Left lung (tissue), 10 donors: ENCODE data around the gene VPS33A. TPM values are rescaled to one million over a fixed set of nuclear protein-coding genes. Genes with fewer than 3 reads are reported as not detected.
"Not testable (repeated sequence)": the region's sequence is repeated elsewhere in the genome, so short reads cannot be mapped to it uniquely, and the experiment has no call there.

ENCODE experiments used
- ATAC-seq: fragments of 200-7000 bp; cut with Tn5 transposase; one replicate; pipeline ENCODE4 v1.9.1; 2020; ENCODE audit warnings: moderate library complexity
- DNase-seq, 4 donors: peaks; one replicate each; pipeline ENCODE4 v3.0.0-alpha.2; 2013 to 2020
- H3K27ac ChIP-seq, 2 donors: fragments of 200-600 bp; sonication (generic) in 1 of 2; one replicate each; pipeline versions ENCODE4 v1.5.0 to v1.8.0; 2020 to 2021
- H3K27me3 ChIP-seq, 2 donors: fragments of 200-600 bp; sonication (generic) in 1 of 2; one replicate each; pipeline versions ENCODE4 v1.5.0 to v1.8.0; 2020 to 2021
- H3K36me3 ChIP-seq, 2 donors: fragments of 200-600 bp; sonication (generic) in 1 of 2; one replicate each; pipeline versions ENCODE4 v1.5.0 to v1.8.0; 2020 to 2021
- H3K4me1 ChIP-seq, 2 donors: fragments of 200-600 bp; one replicate each; pipeline ENCODE4 v1.8.0; 2021
- H3K4me3 ChIP-seq, 2 donors: fragments of 200-600 bp; sonication (generic) in 1 of 2; one replicate each; pipeline versions ENCODE4 v1.5.0 to v1.8.0; 2020 to 2021; ENCODE audit warnings: mild to moderate bottlenecking in 1 of 2
- H3K9me3 ChIP-seq, 2 donors: fragments of 200-600 bp; sonication (generic) in 1 of 2; one replicate each; pipeline versions ENCODE4 v1.5.0 to v1.8.0; 2020 to 2021
- CTCF ChIP-seq, 2 donors: fragments of 200-600 bp; sonication (generic) in 1 of 2; IDR thresholded peaks; one replicate each; pipeline versions ENCODE4 v1.5.0 to v1.8.0; 2021; ENCODE audit warnings: antibody characterized with exemption in 2 of 2
- intact Hi-C, 2 donors: fragments of 100-400 bp; cut with DNase I; formaldehyde crosslinking; loops; one replicate each; pipeline versions ENCODE4 v1.11.2 to v1.14.2; 2022
- polyA plus RNA-seq, 6 donors: library from polyadenylated mRNA; unstranded; fragments of 120-200 nt; gene quantifications; one replicate each; pipeline ENCODE4 v1.2.1, GENCODE V29; 2013; ENCODE audit not compliant: insufficient read length in 6 of 6
- total RNA-seq, 2 donors: library from RNA; stranded (reverse); fragmentation: NEBNext Ultra II Directional; extraction: Animal tissue kit (Norgen Biotek cat#: 25700); gene quantifications; one replicate each; pipeline ENCODE4 v1.2.1, GENCODE V29; 2021
- donor health status: DM: no; HTN: yes; CAD: no.
- donor health status: DM: no; HTN: no; CAD: no.

Gene VPS33A
- total and polyA plus RNA-seq, 8 donors: 13.3 to 21.4 (median 16.7) TPM

GRCh38 chr12:122265476-122265875 is 818 bp downstream of the VPS33A start:
- no peak for TF ChIP-seq CTCF (IDR thresholded peaks at IDR 0.05)
- intact Hi-C loops: no loop called here
- ATAC-seq (no peak), DNase-seq (no peak)
- Histone ChIP-seq H3K36me3 (peaks cover 0 to 38% of the 10 kb centered on the region in 2 donors), H3K27me3 (no peaks in the 10 kb centered on the region), H3K9me3 (no peaks in the 10 kb centered on the region), H3K4me3 (peak overlapping the region; percentile 88 to 99), H3K27ac (peak overlapping the region; percentile 92 to 93), H3K4me1 (peaks cover 7 to 29% of the 10 kb centered on the region in 2 donors)

- H3K9me3 ChIP-seq, H3K27me3 ChIP-seq, H3K27ac ChIP-seq, intact Hi-C loops, ATAC-seq, H3K4me3 ChIP-seq, DNase-seq: not testable (repeated sequence)
- H3K4me1 ChIP-seq: peaks cover 7 to 17% of the 10 kb centered on the region in 2 donors
- H3K36me3 ChIP-seq: peaks cover 0 to 79% of the 10 kb centered on the region in 2 donors
Observed at GRCh38 chr12:122260735-122261134, 5.6 kb downstream of the VPS33A start.

GRCh38 chr12:122258939-122259338 is 7.4 kb downstream of the VPS33A start:
- H3K36me3 ChIP-seq: peaks cover 0 to 94% of the 10 kb centered on the region in 2 donors
- H3K4me3 ChIP-seq, intact Hi-C loops, H3K27ac ChIP-seq, DNase-seq, ATAC-seq, H3K4me1 ChIP-seq, H3K27me3 ChIP-seq, H3K9me3 ChIP-seq: not testable (repeated sequence)

GRCh38 chr12:122258462-122258861 is 7.8 kb downstream of the VPS33A start:
- DNase-seq, H3K4me1 ChIP-seq: not testable (repeated sequence)

GRCh38 chr12:122250536-122250935 is 15.8 kb downstream of the VPS33A start:
- no peak overlapping the region for H3K4me3 ChIP-seq
- H3K27me3 ChIP-seq: no peaks in the 10 kb centered on the region
- H3K9me3 ChIP-seq: no peaks in the 10 kb centered on the region
- no peak for DNase-seq
- no peak overlapping the region for H3K27ac ChIP-seq
- no peaks in the 10 kb centered on the region for H3K4me1 ChIP-seq
- intact Hi-C loops: no loop called here
- TF ChIP-seq CTCF (IDR thresholded peaks at IDR 0.05): no peak
- H3K36me3 ChIP-seq: peaks cover 0 to 69% of the 10 kb centered on the region in 2 donors
- no peak for ATAC-seq

More at GRCh38 chr12:122258462-122258861, 7.8 kb downstream of the VPS33A start:
- intact Hi-C loops, H3K27ac ChIP-seq, ATAC-seq, H3K27me3 ChIP-seq, H3K4me3 ChIP-seq, H3K9me3 ChIP-seq: not testable (repeated sequence)
- H3K36me3 ChIP-seq: peaks cover 0 to 92% of the 10 kb centered on the region in 2 donors

- intact Hi-C loops: no loop called here
- Histone ChIP-seq H3K27ac (no peak overlapping the region), H3K4me1 (no peaks in the 10 kb centered on the region), H3K27me3 (no peaks in the 10 kb centered on the region), H3K4me3 (no peak overlapping the region), H3K9me3 (no peaks in the 10 kb centered on the region), H3K36me3 (peaks cover 0 to 69% of the 10 kb centered on the region in 2 donors)
- no peak for ATAC-seq
- no peak for DNase-seq
- no peak for TF ChIP-seq CTCF (IDR thresholded peaks at IDR 0.05)
Observed at GRCh38 chr12:122250047-122250446, 16.2 kb downstream of the VPS33A start.

GRCh38 chr12:122245553-122245952 is 20.7 kb downstream of the VPS33A start:
- H3K9me3 ChIP-seq: no peaks in the 10 kb centered on the region
- no peaks in the 10 kb centered on the region for H3K4me1 ChIP-seq
- TF ChIP-seq CTCF (IDR thresholded peaks at IDR 0.05): no peak
- intact Hi-C loops: no loop called here
- H3K27ac ChIP-seq: peak overlapping the region in 1 of 2 donors; percentile 13
- H3K27me3 ChIP-seq: no peaks in the 10 kb centered on the region
- peaks cover 0 to 86% of the 10 kb centered on the region in 2 donors for H3K36me3 ChIP-seq
- H3K4me3 ChIP-seq: no peak overlapping the region
- no peak for ATAC-seq
- no peak for DNase-seq
